ENCODE data around the gene LUZP2.

Gene LUZP2

DNA sequence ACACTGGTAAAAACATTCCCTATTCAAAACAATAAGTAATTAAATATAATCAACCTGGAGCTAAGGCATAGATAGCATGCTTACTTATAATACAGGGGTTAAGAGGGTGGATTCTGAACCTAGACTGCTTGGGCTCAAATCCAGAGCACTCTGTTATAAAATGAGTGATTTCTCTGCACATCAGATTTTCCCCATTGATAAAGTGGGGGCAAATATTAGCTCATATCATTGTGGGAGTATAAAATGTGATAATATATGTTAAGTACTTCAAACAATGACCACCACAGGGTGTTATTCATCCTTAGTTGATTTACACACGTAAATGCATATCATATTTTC, 139.4 kb downstream of the LUZP2 start:
- no peak for DNase-seq

DNA sequence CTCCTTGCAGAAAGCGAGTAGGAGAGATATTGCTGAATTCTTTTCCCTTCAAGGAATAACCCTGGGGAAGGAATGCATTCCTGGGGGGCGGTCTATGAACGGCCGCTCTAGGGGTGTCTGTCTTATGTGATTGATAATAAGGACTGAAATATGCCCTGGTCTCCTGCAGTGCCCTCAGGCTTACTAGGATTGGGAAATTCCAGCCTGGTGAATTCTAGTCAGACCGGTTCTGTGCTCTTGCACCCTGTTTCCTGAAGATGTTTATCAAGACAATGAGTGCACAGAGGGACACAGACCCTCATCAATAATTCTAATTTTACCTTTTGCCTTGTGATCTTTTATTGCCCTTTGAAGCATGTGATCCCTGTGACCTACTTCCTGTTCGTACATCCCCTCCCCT, 140.7 kb downstream of the LUZP2 start:
- DNase-seq = no peak

DNA sequence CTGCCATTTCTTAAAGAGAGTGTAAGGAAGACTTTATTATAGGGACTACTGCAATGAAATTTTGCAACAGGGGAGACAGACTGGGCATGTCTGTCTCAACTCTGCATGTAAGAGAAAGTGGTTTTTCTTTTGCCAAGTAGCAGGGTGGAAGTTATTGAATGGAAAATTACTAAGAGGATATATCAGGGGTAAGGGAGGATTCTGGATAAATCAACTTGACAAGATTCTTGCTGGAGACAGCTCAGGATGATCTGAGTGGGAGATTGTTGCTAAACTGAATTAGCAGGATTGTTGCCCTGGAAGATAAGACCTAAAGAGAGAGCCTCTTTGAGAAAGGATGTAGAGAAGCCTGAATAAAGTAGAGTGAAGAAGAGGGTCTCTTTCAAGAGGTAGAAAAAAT, 145.8 kb downstream of the LUZP2 start:
- DNase-seq = no peak

DNA sequence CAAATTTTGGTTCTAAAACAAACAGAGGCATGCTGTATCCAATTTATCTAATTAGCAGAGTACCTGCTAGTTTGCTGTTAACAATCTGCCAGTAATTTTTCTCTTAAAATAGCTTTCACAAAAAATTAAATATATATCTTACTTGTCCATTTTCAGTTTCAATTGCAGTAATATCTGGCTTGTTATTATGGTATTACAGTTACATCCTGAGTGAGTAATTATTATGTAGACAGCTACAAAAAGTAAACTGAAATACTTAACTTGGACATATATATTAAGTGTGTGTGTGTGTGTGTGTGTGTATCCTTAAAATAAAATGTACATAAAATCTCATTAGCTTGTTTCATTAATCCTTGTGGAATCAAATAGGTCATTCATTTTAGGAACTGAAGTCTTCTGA, 148.7 kb downstream of the LUZP2 start:
- no peak for DNase-seq

DNA sequence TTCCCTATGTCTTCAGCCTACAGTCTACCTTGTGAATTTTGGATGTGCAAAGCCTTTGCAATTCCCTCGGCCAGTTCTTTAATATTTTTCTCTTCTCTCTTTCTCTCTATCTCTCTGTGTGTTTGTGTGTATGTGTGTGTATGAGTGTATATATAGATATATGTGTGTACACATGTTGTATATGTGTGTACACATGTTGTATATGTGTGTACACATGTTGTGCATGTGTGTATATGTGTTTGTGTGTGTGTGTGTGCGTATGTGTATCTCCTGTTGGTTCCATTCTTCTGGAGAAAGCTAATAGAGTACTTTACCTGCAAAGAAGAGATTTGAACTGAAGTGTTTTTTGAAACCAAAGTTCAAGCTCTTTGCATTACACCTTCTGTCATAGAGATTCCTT, 155.0 kb downstream of the LUZP2 start:
- DNase-seq = no peak

DNA sequence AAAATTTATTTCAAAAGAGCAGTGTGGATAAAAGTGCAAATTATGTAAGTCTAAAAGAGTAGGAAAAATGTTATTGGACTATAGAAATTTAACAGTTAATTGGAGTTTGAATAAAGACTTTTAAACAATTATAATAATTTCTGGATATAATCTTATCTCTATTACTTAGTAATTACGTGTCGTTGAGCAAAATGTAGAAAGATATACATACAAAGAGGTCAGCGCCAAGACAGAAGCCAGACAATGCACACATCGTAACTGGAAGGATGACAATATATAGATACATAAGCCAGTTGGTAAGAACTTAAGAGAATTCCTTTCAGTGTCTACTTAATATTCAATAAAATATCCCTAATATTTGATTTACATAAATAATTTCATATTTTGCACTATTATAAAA, 157.0 kb downstream of the LUZP2 start:
- no peak for DNase-seq

DNA sequence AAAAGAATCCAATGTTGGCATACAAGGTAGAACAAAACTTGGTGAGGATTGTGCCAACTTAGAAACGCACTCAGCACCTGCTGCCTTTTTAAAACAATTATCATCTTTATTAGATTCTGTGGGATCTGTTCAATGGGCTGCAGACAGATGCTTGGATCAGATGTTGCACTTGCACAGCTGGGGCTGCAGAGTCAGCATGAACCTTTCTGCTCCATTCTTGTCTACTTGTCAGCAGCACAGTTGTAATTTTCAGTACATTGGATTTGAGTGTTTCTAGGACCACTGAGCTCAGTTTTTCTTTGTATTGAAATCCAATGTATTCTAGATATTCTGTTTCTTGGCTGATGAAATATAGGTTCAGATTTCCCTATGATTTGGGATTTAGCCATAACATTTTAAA, 164.5 kb downstream of the LUZP2 start:
- no peak for DNase-seq

DNA sequence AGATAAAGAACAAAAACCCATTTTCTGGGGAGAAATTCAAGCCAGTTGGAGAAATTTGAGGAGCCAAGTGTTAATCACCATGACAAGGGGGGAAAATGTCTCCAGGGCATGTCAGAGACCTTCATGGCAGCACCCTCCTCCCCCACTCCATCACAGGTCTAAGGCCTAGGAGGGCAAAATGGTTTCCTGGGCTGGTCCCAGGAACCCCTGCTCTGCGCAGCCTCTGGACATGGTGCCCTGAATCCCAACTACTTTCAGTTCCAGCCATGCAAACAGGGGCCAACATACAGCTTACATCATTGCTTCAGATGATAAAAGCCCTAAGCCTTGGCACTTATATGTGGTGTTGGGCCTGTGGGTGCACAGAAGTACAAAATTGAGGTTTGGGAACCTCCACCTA, 167.5 kb downstream of the LUZP2 start:
- DNase-seq = no peak

DNA sequence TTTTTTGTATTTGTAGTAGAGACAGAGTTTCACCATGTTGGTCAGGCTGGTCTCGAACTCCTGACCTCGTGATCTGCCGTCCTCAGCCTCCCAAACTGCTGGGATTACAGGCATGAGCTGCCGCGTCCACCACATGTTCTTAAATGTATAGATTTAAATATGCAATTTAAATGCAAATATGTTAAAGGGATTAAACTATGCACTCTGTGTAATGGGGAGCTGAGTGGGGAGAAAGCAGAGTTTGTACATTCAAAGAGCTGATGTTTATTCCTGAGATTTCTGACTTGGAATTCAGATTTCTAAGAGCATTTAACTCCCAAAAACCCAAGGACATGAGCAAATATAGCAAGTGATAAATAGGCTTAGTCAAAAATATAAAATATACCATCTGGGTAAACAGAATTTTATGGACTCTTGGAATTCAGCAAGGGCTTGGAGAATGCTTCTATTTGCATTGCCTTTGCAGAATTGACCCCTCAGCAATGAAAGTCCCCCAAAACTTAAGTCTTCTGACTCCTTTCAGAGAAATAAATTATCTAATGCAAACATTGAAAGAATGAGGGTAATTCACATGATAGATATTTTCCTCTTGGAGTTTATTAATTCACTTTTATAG, 170.6 kb downstream of the LUZP2 start:
- DNase-seq = no peak

DNA sequence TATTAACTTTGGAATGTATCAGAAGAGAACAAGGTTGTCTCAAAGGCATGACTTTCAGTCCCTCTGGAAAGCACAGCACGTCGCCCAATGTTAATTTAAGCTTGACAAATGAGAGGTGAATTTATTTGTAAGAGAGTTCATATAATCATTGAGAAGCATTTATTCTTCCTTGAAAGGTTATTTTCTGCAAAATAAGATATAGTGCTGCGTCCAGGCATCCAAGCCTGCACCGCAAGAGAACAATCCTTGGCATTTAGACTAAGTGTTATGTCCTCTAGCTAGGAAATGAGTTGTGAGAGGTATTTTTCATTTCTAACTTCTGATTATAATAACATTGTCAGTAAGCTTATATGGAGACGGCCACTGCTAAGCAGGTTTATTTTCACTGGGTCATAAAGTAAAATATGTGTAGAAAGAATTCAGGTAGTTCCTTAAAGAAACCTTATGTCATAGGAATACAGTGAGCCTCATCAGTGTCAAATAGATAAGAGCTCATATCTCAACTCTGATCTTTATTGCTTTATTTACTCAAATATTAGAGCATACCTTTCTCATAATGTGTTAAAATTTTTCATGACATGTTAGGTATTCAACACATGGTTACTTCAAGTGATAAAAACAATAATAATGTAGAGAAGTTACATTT, 182.0 kb downstream of the LUZP2 start:
- DNase-seq = no peak

DNA sequence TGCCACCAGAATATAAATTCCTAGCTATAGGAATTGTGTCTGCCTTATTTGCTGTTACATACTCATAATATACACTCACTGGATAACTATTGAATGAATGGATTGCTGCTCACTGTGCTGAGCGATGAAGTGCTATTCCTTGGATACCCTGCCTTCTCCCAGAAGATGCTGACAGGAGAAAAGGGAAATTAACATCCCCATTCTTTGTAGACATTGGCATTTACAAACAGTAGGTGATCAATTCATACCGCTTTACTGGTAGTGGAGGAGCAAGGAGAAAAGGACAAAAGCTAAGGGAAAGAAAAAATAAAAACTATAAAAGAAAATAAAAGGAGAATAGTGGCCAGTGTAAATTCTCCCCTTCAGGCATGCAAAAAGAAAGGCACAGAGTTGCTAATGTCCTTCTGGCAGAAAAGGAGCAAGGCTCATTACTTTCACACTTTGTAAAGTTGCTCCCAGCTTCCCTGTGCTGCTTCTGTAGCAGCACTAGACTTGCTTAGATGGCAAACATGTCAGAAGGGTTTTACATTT, 183.0 kb downstream of the LUZP2 start:
- no peak for DNase-seq

DNA sequence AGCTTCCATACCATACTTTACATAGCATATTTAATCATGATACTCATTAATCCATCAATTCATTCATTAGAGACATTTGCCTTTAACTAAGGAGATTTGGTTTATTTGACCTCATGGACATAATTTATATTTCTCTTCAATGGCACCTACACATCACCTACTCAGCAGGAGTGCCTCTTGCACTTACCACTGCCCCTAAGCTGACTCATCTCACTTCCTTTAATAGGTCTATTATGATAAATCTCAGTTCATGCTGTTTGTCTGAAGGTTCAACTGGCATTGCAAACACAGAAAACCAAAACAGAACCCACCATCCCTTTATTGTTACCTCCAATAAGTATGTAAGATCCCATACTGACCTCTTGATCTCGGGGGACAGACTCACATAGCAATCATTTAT, 186.7 kb downstream of the LUZP2 start:
- DNase-seq = no peak

DNA sequence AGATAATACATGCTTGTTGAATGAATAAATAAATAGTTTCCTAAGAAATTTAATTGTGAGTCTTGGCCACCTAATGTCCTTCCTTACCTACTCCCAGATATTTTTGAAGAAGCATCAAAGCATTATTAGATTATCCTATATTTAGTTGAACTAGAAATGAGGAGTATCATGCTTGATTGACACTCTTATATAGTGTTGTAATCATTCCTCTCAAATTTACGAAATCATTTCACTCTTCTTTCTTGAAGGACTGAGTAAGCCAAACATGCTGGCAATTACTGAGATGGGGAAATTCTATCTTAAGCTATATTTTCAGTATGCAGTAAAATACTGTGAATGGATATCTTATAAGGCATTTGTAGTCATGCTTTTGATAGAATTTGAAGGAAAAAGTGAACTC, 189.0 kb downstream of the LUZP2 start:
- DNase-seq = no peak

DNA sequence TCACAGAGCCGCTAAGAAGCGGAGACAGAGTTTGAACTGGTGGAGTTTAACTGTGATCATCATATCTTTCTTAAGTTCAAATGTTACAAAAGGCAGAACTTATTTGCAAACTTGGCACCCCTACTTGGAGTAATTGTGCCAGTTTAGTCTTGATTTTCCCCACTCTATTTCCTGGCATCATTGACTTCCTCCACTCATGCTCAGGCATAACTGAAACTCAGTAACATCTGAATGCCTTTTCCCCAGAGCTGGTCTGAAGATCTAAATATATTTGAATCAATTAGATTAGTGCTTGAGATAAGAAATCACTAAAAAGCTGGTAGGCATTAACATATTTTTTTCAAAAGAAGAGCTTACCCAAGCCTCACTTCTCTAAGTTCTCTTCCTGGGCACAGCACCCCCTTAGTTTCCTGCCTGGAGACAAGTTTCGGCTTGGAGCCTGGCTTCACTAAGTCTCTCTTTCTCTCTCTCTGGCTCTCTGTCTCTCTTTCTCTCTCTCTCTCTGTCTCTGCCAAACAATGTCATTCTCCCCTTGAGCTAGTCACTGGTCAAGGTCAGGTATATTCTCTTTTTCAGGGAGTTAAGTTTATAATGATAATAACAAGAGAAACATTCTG, 190.8 kb downstream of the LUZP2 start:
- no peak for DNase-seq

DNA sequence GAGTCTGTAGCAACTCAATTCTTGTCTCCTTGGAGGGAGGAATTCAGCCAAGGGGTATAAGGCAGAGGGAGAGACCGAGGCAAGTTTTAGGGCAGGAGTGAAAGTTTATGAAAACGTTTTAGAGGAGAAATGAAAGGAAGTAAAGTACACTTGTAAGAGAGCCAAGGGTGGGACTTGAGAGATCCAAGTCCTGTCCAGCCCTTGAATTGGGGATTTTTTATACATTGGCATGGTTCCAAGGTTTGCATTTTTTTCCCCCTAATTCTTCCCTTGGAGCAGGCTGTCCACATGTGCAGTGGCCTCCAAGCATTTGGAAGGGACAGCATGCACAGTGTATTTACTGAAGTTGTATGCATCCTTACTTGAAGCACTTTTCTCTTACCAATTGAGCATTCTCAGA, 192.1 kb downstream of the LUZP2 start:
- DNase-seq = no peak

DNA sequence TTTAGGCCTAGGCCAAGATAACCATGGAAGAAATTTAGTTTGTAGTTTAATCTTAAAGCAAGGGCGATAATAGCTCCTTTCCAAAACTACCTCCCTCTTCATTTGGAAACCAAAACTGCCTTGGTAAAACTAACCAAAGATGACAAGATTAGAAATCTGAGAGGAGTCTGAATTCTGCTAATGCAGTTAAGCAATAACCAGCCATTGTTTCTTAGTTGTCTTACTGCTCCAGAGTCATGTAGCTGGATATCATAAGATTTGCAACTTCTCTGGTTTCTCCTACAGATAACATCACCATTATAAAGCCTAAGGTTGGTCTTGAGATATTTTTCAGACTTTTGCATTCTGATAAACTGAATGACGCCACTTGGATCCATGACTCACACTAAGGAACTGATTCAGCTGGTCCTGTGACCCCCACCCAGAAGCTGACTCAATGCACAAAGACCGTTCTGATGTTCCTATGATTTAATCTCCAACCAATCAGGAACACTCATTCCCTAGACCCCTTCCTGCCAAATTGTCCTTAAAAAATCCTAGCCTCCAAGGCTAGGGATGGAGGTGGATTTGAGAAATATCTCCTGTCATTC, 200.8 kb downstream of the LUZP2 start:
- DNase-seq = no peak

DNA sequence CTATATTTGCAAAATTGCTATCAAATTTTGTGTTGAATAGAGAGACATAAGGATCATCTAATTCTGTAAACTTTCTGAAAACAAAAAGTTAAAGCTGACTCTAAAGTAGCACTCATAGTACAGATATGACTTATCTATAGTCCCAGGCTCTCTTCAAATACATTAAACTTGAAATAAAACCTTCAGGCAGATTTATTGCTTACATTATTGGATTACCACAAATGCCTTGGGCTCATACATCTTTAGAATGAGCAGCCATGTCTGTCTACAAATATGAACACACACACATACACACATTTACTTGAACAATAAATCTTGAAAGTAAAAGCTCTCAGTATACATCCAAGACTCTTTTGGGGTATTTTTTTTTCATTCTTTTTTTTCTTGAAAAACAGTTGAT, 207.9 kb downstream of the LUZP2 start:
- no peak for DNase-seq

DNA sequence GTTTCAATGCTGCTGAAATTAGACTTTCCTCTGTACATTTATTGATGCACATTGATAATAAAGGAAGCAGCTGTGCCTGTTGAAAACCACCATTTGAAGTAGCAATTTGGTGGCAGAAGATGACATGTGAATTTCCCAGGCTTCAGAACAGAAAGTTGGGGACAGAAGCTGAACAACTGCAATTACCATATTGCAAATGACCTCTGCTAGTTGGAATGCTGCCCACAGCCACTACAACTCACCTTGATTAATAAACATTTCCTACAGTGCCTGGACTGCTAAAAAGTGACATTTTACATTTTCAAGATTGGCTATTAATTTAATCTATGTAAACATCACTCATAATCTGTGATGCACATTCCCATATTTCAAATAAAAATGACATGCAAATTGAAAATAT, 208.6 kb downstream of the LUZP2 start:
- no peak for DNase-seq

DNA sequence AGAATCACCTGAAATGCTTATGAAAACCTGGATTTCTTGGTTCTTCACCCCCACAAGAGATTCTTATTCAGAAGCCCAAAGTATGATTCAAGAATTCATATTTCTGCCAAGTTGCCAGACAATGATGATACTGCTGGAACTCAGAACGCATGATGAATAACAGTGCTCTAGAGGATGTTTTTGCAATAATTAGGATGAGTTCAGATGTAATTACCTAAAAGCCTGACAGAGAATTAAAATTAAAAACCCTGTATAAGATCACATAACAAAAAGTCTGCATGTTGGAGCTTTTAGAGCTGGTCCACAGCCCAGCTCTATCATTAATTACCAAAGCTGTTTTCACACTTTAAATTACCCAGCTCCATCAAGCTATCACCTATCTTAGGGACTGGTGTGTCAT, 211.8 kb downstream of the LUZP2 start:
- DNase-seq = no peak

DNA sequence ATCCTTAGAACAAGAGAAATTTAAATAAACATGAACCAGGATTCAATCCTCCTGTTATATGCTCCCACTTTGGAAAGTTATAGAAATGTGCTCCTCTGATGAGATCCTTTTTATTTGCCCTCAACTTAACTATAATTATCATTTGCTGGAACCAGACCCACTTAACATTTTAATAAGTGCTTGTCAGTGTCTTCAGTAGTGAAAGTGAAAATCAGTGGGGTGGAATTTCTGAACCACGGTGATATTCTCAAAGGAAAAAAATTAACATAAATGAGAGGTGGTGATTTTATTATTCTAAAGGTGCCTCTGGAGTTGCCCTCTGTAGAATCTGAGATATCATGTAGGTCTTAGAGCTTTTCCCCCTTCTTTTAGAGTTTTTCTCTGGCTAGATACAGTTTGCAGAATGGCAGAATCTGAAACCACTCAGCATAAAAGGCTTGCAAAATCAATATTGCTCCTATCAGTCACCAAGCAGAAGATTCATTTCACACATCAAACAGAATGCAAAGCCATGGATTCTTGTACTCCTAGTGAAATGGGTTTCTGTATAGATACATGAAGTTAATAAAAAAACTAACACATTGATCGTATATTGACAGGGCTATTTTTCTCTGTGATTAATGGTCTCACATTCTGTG, 213.2 kb downstream of the LUZP2 start:
- no peak for DNase-seq

DNA sequence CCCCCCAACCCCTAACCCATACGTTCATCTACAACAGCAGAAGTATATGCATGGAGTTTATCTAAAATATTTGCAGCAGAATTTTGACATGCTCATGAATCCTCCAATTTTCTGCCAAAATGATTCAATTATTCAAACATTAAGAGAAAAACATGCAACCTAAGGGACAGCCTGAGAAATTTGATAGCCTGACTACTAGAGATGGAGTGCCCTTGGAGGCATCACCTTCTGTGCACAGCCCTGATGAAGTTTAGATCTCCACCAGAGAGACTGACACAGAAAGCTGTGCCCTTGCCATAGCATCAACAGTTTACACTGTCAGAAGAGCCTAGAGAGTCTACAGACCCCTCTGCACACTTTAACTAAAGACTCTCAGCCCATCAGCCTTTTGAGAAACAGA, 217.7 kb downstream of the LUZP2 start:
- DNase-seq = no peak

DNA sequence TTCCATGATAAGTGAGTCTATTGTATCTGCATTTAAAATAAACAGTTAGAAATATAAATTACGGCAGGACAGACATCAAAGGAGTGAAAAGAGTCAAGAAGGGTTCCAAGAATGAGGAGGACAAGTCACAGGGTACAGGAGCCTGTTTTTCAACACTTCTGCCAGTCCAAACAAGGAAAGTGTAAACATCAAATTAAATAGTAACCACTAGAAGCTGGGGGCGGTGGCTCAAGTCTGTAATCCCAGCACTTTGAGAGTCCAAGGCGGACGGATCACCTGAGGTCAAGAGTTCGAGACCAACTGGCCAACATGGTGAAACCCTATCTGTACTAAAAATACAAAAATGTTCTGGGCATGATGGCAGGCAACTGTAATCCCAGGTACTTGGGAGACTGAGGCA, 219.6 kb downstream of the LUZP2 start:
- no peak for DNase-seq

DNA sequence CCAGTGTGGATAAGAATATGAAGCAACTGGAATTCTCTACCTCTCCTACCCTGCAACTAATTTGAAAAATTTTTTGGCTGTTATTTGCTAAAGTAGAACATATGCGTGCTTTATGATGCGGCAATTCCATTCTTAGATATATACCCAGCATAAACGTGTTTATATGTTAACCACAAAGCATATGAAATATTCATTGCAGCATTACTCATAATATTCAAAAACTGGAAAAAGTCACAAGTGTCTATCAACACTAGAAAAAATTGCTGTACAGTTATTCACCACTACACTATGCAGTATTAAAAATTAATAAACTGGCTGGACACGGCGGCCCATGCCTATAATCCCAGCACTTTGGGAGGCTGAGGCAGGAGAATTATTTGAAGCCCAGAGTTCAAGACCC, 226.4 kb downstream of the LUZP2 start:
- DNase-seq = no peak

DNA sequence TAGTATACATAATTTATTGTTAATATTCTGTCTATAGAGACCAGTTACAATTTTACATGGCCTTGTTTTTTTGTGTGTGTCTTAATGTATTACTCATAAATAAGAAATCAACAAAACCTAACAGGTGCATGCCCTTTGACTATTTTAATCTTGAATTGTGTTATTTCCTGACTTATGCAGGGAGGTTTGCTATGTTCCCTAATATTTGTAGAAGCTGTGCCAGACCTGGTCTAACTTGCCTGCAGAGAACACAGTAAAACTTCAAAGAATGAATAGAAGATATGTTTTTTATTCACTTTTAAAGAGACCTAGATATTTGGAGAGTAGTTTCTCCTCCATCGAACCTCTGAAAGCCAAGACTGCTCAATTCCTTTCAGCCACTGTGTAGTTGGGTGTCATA, 234.7 kb downstream of the LUZP2 start:
- DNase-seq = no peak
